ENCODE measurements around the gene CD2. TPM values are rescaled to one million over a fixed set of nuclear protein-coding genes. Genes with fewer than 3 reads are reported as not detected.

The CD2 gene
- total RNA-seq, 1 donor from 2014 or later: not detected

DNA sequence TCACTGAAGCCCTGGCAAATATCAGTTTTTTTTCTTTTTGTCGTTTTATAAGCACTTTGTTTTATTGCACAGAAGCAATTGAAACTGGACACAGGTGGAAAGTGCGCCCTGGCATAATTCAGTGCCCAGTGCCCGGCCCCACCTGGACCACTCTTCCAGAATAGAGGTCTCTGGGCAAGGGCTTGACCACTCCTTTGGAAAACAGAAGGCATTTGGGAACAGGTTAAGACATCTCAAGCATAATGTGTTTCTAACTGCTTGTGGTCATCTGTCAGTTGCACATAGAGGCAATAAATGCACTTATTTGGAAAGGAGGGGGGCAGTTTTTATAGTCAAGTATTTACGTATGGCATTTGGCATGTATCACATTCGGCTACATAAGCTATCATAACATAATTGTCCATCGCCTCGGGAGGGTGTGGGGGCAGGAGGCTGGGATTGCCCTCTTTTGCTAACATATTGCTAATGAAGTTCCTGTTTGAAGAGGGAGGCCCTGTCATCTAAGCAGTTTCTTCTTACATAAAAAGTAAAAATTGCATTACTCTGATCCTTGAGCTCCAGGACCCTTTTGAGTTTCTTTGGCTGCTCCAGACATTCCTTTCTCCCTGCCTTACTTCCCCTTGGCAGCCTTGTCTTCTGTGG is 14.7 kb upstream of the CD2 start:
- no peaks in the 10 kb centered on the region for H3K36me3 ChIP-seq
- peaks cover 14% of the 10 kb centered on the region in 2 donors for H3K9me3 ChIP-seq
- no peak for TF ChIP-seq CTCF (IDR thresholded peaks at IDR 0.05)
- no peaks in the 10 kb centered on the region for H3K27me3 ChIP-seq
- intact Hi-C loops (cut with DNase I): no loop called here
- H3K4me1 ChIP-seq: no peaks in the 10 kb centered on the region
- DNase-seq (ENCODE audit: low spot score in 2 of 2): no peak
- no peak overlapping the region for H3K4me3 ChIP-seq
- H3K27ac ChIP-seq: no peak overlapping the region

GRCh38 chr1:116740296-116740695 is 13.9 kb upstream of the CD2 start:
- no peak for DNase-seq (ENCODE audit: low spot score in 2 of 2)
- H3K36me3 ChIP-seq: no peaks in the 10 kb centered on the region
- intact Hi-C loops (cut with DNase I): no loop called here
- H3K27ac ChIP-seq: no peak overlapping the region
- TF ChIP-seq CTCF (IDR thresholded peaks at IDR 0.05): no peak
- peaks cover 14 to 21% of the 10 kb centered on the region in 2 donors for H3K9me3 ChIP-seq
- no peaks in the 10 kb centered on the region for H3K4me1 ChIP-seq
- no peak overlapping the region for H3K4me3 ChIP-seq
- H3K27me3 ChIP-seq: no peaks in the 10 kb centered on the region

DNA sequence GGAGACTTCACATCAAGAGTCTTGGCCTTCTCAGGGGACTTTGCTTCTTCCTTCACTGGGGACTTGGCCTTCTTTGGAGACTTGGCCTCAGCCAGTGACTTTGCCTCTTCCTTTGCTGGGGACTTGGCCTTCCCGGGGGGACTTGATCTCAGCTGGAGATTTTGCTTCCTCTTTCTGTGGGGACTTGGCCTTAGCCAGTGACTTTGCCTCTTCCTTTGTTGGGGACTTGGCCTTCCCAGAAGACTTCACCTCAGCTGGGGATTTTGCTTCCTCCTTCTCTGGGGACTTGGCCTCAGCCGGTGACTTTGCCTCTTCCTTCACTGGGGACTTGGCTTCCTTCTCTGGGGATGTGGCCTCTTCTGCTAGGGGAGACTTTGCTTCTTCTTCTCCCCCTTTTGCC is 13.5 kb upstream of the CD2 start:
- Histone ChIP-seq H3K36me3 (no peaks in the 10 kb centered on the region), H3K4me3 (no peak overlapping the region), H3K9me3 (peaks cover 14 to 22% of the 10 kb centered on the region in 2 donors), H3K4me1 (no peaks in the 10 kb centered on the region), H3K27me3 (no peaks in the 10 kb centered on the region), H3K27ac (no peak overlapping the region)
- TF ChIP-seq CTCF (IDR thresholded peaks at IDR 0.05): no peak
- intact Hi-C loops (cut with DNase I): no loop called here
- DNase-seq (ENCODE audit: low spot score in 2 of 2): no peak

GRCh38 chr1:116741836-116742565 is 12.2 kb upstream of the CD2 start:
- H3K27ac ChIP-seq: no peak overlapping the region
- no peak for TF ChIP-seq CTCF (IDR thresholded peaks at IDR 0.05)
- H3K9me3 ChIP-seq: peaks cover 14 to 23% of the 10 kb centered on the region in 2 donors
- no peaks in the 10 kb centered on the region for H3K27me3 ChIP-seq
- no peaks in the 10 kb centered on the region for H3K4me1 ChIP-seq
- intact Hi-C loops (cut with DNase I): no loop called here
- H3K4me3 ChIP-seq: no peak overlapping the region
- H3K36me3 ChIP-seq: no peaks in the 10 kb centered on the region
- no peak for DNase-seq (ENCODE audit: low spot score in 2 of 2)

- Histone ChIP-seq H3K4me3 (no peak overlapping the region), H3K4me1 (no peaks in the 10 kb centered on the region), H3K27me3 (no peaks in the 10 kb centered on the region), H3K36me3 (no peaks in the 10 kb centered on the region), H3K9me3 (peaks cover 14 to 33% of the 10 kb centered on the region in 2 donors), H3K27ac (no peak overlapping the region)
- no peak for TF ChIP-seq CTCF (IDR thresholded peaks at IDR 0.05)
- DNase-seq (ENCODE audit: low spot score in 2 of 2): no peak
- intact Hi-C loops (cut with DNase I): no loop called here
Measured at GRCh38 chr1:116743535-116743934, 10.7 kb upstream of the CD2 start.
